ENCODE results near the gene OCA2. TPM values are rescaled to one million over a fixed set of nuclear protein-coding genes. Genes with fewer than 3 reads are reported as not detected.

OCA2 gene
- total and polyA plus RNA-seq, 2 experiments from 2014 or later = 0.49 to 0.63 TPM

GRCh38 chr15:27707257-27707656 lies 391.9 kb downstream of the OCA2 start:
- no peaks in the 10 kb centered on the region for H3K4me1 ChIP-seq (ENCODE audit: low read depth)
- H3K36me3 ChIP-seq = no peaks in the 10 kb centered on the region
- no peaks in the 10 kb centered on the region for H3K27me3 ChIP-seq
- no peak for DNase-seq (ENCODE audit: low read depth in 1 of 2, low spot score in 1 of 2)
- no peak overlapping the region for H3K27ac ChIP-seq
- no peaks in the 10 kb centered on the region for H3K9me3 ChIP-seq (ENCODE audit: low read depth)
- H3K4me3 ChIP-seq = no peak overlapping the region
- no peak for TF ChIP-seq CTCF (IDR thresholded peaks at IDR 0.05; ENCODE audit: low read depth, low read length)

GRCh38 chr15:27706300-27706699 lies 392.8 kb downstream of the OCA2 start:
- no peak overlapping the region for H3K4me3 ChIP-seq

GRCh38 chr15:27705056-27705455 lies 394.1 kb downstream of the OCA2 start:
- Histone ChIP-seq H3K4me1 (ENCODE audit: low read depth) (no peaks in the 10 kb centered on the region), H3K27me3 (no peaks in the 10 kb centered on the region), H3K36me3 (no peaks in the 10 kb centered on the region), H3K27ac (no peak overlapping the region), H3K4me3 (no peak overlapping the region), H3K9me3 (ENCODE audit: low read depth) (no peaks in the 10 kb centered on the region)
- no peak for DNase-seq (ENCODE audit: low read depth in 1 of 2, low spot score in 1 of 2)
- no peak for TF ChIP-seq CTCF (IDR thresholded peaks at IDR 0.05; ENCODE audit: low read depth, low read length)

More at GRCh38 chr15:27706300-27706699, 392.8 kb downstream of the OCA2 start:
- Histone ChIP-seq H3K4me1 (ENCODE audit: low read depth) (no peaks in the 10 kb centered on the region), H3K36me3 (no peaks in the 10 kb centered on the region), H3K9me3 (ENCODE audit: low read depth) (no peaks in the 10 kb centered on the region), H3K27ac (no peak overlapping the region), H3K27me3 (no peaks in the 10 kb centered on the region)
- TF ChIP-seq CTCF (IDR thresholded peaks at IDR 0.05; ENCODE audit: low read depth, low read length) = no peak
- DNase-seq (ENCODE audit: low read depth in 1 of 2, low spot score in 1 of 2) = no peak

Other genes with a start within 250 kb of the OCA2 start
- gene HERC2, start 222.9 kb upstream of the OCA2 start, total RNA-seq = 53.0 and 64.4 TPM in 2 replicates
- 37.7 and 39.7 TPM in 2 replicates for gene HERC2, start 222.9 kb upstream of the OCA2 start, polyA plus RNA-seq

Measured in cardiac muscle cell (in vitro differentiated cells and primary cell).